ENCODE measurements around the gene EGLN2. TPM values are rescaled to one million over a fixed set of nuclear protein-coding genes. Genes with fewer than 3 reads are reported as not detected.

Gene EGLN2
- total and polyA plus RNA-seq, 9 of the 15 experiments (the other 6 are each of a cell fraction or from before 2014, with no cell fraction given): 9.6 to 114 (median 71.0) TPM

DNA sequence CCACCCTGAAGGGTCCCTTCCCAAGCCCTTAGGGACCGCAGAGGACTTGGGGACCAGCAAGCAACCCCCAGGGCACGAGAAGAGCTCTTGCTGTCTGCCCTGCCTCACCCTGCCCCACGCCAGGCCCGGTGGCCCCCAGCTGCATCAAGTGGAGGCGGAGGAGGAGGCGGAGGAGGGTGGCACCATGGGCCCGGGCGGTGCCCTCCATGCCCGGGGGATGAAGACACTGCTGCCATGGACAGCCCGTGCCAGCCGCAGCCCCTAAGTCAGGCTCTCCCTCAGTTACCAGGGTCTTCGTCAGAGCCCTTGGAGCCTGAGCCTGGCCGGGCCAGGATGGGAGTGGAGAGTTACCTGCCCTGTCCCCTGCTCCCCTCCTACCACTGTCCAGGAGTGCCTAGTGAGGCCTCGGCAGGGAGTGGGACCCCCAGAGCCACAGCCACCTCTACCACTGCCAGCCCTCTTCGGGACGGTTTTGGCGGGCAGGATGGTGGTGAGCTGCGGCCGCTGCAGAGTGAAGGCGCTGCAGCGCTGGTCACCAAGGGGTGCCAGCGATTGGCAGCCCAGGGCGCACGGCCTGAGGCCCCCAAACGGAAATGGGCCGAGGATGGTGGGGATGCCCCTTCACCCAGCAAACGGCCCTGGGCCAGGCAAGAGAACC lies 1.5 kb downstream of the EGLN2 start:
- ATAC-seq (no peak), DNase-seq (ENCODE audit: extremely low read depth in 1 of 4, low spot score in 3 of 4) (no peak), FAIRE-seq (no peak)
- intact Hi-C loops (cut with micrococcal nuclease): no loop called here
- H3K9ac ChIP-seq (ENCODE audit: insufficient read depth in 1 of 2, low read depth in 2 of 2, low read length in 2 of 2): peak overlapping the region; percentile 95 to 98
- peaks cover 41% of the 10 kb centered on the region for H4K20me1 ChIP-seq (replicated peaks; ENCODE audit: control insufficient read depth, insufficient read depth, low read length)
- CTCF ChIA-PET (ENCODE audit: low intra/inter-chr PET ratio): no interaction called here
- in situ Hi-C loops (cut with MboI): no loop called here
- H3K79me2 ChIP-seq (ENCODE audit: control insufficient read depth, insufficient read depth, low read length): peaks cover 62% of the 10 kb centered on the region
- H2AFZ ChIP-seq (ENCODE audit: low read depth, low read length): no peak overlapping the region
- peaks cover 53% of the 10 kb centered on the region; the same call in 2 of the 3 replicates for H3K36me3 ChIP-seq (ENCODE audit: control insufficient read depth, insufficient read depth, low read length)
- no TSS peak for BruUV-seq (replicated peaks)
- H3K4me3 ChIP-seq: peak overlapping the region; percentile 89
- WGBS (ENCODE audit: insufficient coverage, low coverage, missing lambda C conversion rate): 75% methylated on average over 17 of the region's 27 CpGs
- peak overlapping the region; percentile 82 for H3K4me2 ChIP-seq (ENCODE audit: insufficient read depth, low read length)
- no peaks in the 10 kb centered on the region for H3K9me3 ChIP-seq (replicated peaks; ENCODE audit: control insufficient read depth, insufficient read depth, low read depth, low read length)
- peaks cover 53 to 71% of the 10 kb centered on the region in 2 experiments for H3K4me1 ChIP-seq (replicated peaks in 1 of 2; ENCODE audit: control insufficient read depth in 2 of 2, insufficient read depth in 2 of 2, low read length in 2 of 2)
- no peaks in the 10 kb centered on the region for H3K27me3 ChIP-seq (ENCODE audit: control insufficient read depth in 2 of 2, insufficient read depth in 2 of 2, low read length in 2 of 2)
- peaks cover 13% of the 10 kb centered on the region for H3K9me1 ChIP-seq (ENCODE audit: control insufficient read depth, insufficient read depth, low read length)
- H3K27ac ChIP-seq (ENCODE audit: extremely low read depth, low read depth, low read length): peak overlapping the region; percentile 95
- TF ChIP-seq ARID1B (IDR thresholded peaks at IDR 0.05) (no peak), POLR2G (IDR thresholded peaks at IDR 0.05; ENCODE audit: low read depth, low read length) (peak; percentile 76), RAD51 (IDR thresholded peaks at IDR 0.05; ENCODE audit: borderline replicate concordance, low read depth) (no peak), ZNF717 (CRISPR knock-in tag; IDR thresholded peaks at IDR 0.05) (no peak), HMGN3 (IDR thresholded peaks at IDR 0.05; ENCODE audit: borderline replicate concordance, extremely low read depth, insufficient read length, low read depth, low read length) (peak; percentile 10)
- TF ChIP-seq, protein P1, sequence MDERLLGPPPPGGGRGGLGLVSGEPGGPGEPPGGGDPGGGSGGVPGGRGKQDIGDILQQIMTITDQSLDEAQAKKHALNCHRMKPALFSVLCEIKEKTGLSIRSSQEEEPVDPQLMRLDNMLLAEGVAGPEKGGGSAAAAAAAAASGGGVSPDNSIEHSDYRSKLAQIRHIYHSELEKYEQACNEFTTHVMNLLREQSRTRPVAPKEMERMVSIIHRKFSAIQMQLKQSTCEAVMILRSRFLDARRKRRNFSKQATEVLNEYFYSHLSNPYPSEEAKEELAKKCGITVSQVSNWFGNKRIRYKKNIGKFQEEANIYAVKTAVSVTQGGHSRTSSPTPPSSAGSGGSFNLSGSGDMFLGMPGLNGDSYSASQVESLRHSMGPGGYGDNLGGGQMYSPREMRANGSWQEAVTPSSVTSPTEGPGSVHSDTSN (CRISPR knock-in tag; IDR thresholded peaks at IDR 0.05; ENCODE audit: low read depth): peak; percentile 14; the same call in 1 of the 2 replicates
- TF ChIP-seq, protein P1 (tag; conservative IDR thresholded peaks at IDR 0.05; ENCODE audit: low read depth): no peak
- POLR2A ChIA-PET: interaction anchor here (1.0 to 1.7 kb wide), 3 partner anchors 11 to 47 kb away, joined by 3 to 9 read pairs (median 6); partner anchors contain the start of gene RAB4B

Measured in K562 (cell line).